Measurements from ENCODE around the gene ROBO4.

ROBO4 gene

DNA sequence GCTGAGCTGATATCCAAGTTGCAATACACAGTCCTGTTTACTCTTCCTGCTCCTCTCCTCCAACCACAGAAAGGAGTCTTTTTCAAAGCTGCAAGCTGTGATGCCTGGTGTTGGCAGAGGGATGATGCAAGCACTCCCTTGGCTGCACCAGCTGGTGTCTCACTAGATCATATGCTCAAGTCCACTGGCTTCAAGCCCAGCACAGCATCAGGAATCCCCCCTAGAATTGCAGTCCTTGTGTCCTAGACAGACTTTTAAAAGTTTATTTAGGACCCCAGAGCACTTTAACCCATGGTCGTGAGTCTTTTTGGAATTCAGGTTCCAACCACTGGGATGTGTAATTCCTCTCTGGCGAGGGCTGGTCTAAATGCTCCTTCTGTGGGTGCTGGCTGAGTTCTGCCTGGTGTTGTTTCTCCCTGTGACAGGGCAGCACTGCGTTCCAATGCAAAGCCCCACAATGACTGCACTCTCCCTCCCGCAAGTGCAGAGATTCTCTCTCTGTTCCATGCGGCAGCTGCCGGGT lies 19.5 kb upstream of the ROBO4 start:
- peak; percentile 84 for DNase-seq

GRCh38 chr11:124916370-124916710 lies 18.7 kb upstream of the ROBO4 start:
- DNase-seq: no peak

DNA sequence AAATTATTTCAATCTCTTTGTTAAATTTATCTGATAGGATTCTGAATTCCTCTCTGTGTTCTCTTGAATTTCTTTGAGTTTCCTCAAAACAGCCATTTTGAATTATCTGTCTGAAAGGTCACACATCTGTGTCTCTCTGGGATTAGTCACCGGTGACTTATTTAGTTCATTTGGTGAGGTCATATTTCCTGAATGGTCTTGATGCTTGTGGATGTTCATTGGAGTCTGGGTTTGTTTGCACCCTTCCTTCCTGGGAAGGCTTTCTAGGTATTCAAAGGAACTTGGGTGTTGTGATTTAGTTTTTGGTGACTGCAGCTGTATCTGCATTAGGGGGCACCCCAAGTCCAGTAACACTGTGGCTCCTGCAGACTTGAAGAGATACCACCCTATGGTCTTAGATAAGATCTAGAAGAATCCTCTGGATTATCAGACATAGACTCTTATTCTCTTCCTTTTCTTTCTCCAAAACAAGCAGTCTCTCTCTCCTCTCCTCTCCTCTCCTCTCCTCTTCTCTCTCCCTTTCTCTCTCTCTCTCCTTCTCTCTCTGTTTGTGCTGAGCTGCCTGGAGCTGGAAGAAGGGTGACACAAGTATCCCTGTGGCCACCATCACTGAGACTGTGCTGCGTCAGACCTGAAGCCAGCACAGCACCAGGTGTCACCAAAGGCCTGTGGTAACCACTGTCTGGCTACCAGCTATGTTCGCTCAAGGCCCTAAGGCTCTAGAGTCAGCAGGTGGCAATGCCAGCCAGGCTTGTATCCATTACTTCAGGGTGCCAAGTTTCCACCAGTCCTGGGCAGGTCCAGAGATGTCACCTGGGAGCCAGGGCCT lies 18.1 kb upstream of the ROBO4 start:
- DNase-seq: no peak

DNA sequence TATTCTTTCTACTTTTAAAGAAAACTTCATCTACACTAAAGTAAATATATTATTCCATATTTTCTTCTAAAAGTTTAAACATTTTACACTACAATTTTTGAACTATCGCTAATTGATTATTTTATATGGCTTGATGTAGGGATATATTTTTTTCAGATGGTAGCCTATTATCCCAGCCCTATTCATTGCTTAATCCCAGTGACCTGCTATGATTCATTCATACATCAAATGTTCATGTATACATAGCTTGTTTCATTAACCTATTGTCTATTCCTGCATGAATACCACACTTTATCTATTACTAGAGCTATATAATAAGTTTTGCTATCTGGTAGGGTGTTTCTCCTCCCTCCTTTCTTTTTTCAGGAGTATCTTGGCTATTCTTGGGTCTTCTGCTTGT lies 5.0 kb upstream of the ROBO4 start:
- DNase-seq: no peak

DNA sequence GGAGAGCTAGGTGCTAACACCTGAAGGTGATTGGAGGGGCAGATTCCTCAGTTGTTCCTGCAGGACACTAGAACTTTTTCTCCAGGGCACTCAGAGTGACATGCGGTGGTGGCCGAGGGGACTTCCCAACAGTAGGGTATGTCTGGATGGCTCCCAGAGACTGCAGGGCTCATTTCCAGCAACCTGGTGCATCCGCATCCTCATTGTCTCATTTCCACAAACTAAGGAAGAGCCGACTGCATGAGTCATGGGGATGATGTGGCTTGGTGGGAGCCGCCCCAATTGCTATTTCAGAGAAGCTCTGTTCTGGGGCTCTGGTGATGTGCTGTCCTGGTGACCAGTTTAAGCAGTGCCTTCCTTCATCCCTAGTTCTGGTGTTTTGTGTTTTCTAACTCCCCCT lies 2.8 kb upstream of the ROBO4 start:
- no peak for DNase-seq

DNA sequence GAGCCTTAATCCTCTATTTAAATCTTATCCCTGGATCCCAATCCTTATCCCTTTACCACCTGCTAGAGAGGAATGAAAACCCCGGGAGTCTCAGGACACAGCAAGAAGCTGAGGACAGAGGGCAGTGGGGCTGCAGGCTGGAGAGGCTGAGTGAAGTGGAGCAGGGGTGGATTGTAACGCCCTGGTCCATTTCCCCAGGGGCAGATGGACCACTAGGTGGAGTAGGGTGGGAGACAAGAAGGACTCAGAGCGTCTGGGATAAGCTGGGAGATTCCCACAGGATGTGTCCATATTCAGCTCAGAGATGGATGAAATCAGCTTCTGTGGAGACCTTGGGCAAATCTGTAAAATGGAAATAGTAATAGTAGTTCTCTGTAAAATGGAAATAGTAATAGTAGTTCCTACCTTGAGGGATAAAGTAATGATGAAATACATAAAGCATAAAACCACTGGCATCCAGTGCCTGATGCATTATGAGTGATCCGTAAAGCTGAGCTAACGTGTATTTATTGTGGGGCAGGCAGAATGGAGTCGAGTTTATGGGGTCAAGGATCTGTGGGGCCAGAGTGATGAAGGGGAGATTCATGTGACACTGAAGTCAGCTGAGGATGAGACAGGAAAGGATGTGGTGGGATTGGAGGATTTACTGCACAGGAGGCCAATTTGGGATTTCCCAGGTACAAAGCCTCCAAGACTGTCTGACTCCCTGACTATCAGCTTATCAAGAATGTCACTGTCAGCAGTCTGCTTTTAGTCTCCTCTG lies 1.9 kb upstream of the ROBO4 start:
- no peak for DNase-seq

GRCh38 chr11:124898711-124899110 lies 1.0 kb upstream of the ROBO4 start:
- DNase-seq: no peak

- peak; percentile 4 for DNase-seq
These were observed 607 bp upstream of the ROBO4 start for GRCh38 chr11:124898263-124898680.

DNA sequence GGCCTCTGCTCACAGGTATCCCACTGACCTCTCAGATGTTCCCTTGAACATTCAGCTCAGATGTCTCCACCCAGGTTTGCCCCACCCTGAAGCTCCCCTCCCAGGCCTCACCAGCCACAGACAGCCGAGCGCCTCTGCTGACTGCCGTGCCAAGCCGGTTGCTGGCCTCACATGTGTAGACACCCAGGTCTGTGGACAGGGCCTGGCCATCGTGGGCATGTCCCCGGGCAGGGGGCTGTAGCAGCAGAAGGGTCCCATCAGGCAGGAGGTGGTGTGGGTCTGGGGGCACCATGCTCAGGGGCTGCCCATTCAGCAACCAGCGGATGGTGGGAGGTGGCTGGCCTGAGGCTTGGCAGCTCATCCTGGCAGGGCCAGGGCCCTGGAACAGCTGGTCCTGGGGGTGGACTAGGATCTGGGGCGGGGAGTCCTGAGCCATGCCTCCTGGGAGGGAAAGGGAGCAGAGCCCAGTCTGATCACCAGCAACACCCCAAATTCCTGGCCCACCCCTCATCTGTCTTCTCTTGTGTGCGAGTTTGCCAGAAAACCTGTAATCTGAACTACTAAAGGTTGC lies 759 bp downstream of the ROBO4 start:
- DNase-seq: no peak

- DNase-seq: no peak
These were observed 1.5 kb downstream of the ROBO4 start for GRCh38 chr11:124896071-124896750.

DNA sequence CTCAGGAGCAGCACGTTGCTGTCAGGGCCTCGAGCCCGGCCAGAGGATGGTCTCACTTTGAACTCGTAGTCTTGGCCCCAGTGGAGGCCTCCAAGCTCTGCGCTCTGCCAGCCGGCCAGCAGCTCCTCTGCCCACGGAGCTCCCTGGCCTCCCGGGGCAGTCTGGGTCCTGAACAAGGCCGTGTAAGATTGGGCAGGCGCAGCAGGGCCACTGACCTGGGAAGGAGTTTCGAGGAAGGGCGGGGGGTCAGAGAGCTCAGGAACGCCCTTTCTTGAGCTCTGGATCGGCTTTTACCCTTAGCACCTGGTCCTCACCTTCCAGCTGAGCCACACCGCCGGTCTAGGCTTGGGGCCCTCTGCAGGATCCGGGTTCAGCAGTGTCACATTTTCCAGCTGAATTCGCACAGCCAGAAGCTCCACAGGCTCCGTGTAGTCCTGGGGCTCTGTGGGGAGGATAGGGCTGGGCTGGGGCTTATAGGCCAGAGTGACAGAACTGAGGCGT lies 2.1 kb downstream of the ROBO4 start:
- no peak for DNase-seq

- no peak for DNase-seq
These were observed 2.8 kb downstream of the ROBO4 start for GRCh38 chr11:124894606-124895430.

DNA sequence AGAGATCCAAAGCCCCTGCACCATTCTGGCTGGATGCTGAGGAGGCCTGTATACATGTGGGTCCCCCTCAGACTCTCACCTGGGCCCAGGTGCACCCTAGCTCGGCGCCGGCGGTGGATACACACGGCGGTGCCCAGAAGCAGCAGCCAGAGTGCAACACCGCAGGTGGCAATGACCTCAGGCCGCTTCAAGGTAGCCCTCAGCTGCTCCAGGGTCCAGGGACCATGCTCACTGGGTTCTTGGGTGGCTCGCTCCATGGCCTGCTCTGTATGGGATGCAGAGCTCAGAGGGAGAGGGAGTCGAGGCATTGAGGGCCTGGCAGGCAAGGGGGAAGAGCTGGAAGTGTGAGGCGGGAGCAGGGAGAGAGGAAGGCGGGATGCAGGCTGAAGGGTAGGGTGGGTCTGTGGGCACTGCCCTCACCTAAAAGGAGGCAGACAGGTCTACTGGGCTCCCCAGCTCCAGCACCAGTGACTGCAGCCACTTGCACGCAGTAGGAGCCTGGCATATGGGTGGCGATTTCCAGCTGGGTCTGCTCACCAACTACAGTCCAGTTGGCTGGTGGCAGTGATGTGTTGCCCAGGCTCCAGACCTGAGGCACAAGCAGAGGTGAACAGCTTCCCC lies 3.8 kb downstream of the ROBO4 start:
- no peak for DNase-seq

GRCh38 chr11:124892750-124893454 lies 4.8 kb downstream of the ROBO4 start:
- no peak for DNase-seq

DNA sequence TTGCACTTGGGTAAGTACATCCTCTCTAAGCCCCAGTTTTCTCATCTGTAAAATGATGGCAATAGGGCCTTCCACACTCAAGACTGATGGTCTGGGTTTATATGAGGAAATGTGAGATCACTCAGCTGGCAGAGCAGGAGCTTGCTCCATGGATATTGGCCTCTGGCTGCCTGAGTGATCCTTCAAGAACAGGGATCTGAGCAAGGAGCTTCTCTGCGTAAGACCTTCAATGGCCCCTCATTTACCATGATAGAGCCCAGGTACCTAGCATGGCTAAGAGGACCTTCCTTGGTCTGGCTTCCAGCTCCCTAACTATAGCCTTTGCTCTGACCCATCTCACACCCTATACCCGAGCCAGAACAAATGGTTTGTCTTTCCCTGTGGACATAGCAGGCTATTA lies 5.5 kb downstream of the ROBO4 start:
- no peak for DNase-seq

DNA sequence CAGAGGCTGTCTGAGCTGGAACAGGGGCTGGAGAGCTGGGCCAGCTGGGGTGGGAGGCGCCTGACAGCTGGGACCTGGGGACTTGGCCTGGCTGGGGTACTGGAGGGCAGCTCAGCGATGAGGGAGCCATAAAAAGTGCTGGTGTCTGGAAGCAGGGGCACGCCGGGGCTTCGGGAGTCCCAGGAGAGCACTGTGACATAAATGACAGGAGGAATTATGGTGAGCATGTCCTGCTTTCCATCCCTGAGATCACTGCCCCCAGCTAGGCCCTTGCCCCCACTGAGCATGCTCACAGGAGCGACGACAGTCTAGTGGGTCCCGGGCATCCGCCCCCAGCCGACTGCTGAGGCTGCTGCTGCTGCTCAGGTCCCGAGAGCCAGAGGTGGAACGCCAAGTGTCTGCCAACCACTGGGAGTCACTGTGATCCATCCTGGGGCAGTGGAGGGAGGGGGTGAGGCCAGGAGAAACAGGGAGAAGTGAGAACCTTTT lies 6.2 kb downstream of the ROBO4 start:
- no peak for DNase-seq

DNA sequence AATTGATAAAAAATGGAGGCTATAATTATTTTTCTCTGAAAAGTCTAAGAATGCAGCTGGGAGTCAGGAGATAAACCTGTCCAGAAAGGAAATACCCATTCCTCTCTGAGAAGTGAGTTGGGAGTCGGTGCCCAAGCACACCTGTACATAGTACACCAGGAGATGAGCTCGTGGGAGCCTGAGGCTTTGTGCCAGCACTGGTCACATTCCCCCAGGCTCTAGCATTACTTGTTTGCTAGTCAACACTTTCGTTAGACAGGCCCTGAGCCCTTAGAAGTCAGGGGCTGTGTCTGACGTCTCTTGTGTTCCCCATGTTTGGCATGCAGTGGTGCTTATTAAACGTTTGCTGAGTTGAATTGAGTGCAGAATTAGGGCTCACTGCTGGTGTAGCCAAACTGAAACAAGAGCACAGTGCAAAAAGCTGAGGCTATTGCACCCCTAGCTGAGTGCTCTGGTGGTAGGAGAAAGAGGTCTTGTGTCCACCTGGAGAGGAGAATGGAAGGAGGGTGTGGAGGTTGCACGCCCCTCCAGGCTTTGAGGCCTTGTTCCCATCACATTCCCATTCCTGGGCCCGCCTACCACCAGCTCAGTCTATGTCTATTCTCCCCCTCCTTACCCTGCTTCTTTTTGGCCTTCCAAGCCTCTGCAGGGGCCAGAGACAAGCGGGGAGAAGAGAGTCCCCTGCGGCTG lies 6.8 kb downstream of the ROBO4 start:
- no peak for DNase-seq

DNA sequence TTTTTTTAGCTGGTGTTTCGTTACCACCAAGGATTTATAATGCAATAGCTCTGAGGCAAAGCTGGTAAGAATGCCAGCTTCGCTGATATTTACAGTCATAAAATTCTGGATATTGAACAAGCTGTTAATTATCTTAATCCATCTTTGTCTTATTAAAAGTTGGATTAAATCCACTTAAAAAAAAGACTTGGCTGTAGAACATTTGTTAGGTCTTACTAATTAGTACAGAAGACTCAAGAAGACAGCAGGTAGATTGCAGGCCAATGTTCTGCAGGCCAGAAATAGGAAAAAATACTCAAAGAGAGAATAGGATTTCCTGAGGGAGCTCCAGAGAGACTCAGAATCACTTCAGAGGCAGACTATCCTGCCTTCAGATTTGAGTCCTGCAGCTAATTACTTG lies 7.5 kb downstream of the ROBO4 start:
- no peak for DNase-seq

- no peak for DNase-seq
These were observed 8.2 kb downstream of the ROBO4 start for GRCh38 chr11:124889191-124890091.

Data from DMS 273 treated with DMSO at 0.1 percent for 48 hours (cell line).